Activated CD8-positive, alpha-beta memory T cell treated with anti-CD3 and anti-CD28 coated beads, Interleukin-2, amount 50 U/mL, for 1 hour (primary cell): ENCODE measurements around the gene SEMA3B.

Experiments
- DNase-seq: peaks from one replicate; pipeline ENCODE4 v3.0.0-alpha.2; 2020; ENCODE audit errors: extremely low read depth

The SEMA3B gene

GRCh38 chr3:50317300-50317699 lies 48.4 kb downstream of the SEMA3B start:
- no peak for DNase-seq

GRCh38 chr3:50318163-50318562 lies 49.2 kb downstream of the SEMA3B start:
- DNase-seq = no peak

- DNase-seq = no peak
Measured at GRCh38 chr3:50318615-50319014, 49.7 kb downstream of the SEMA3B start.

GRCh38 chr3:50319181-50319893 lies 50.4 kb downstream of the SEMA3B start:
- no peak for DNase-seq

GRCh38 chr3:50319894-50320625 lies 51.1 kb downstream of the SEMA3B start:
- no peak for DNase-seq

- no peak for DNase-seq
Measured at GRCh38 chr3:50320853-50321335, 51.9 kb downstream of the SEMA3B start.

- no peak for DNase-seq
Measured at GRCh38 chr3:50321336-50322114, 52.6 kb downstream of the SEMA3B start.

GRCh38 chr3:50322115-50322385 lies 53.1 kb downstream of the SEMA3B start:
- no peak for DNase-seq

GRCh38 chr3:50322386-50323091 lies 53.6 kb downstream of the SEMA3B start, which contains the start of gene HYAL2:
Gene HYAL2, minus strand, starts transcription at chr3:50322745. Its CDS starts 2,256 bp downstream, at chr3:50320489.
- DNase-seq = no peak

- no peak for DNase-seq
Measured at GRCh38 chr3:50323092-50323600, 54.2 kb downstream of the SEMA3B start.

GRCh38 chr3:50323614-50324199 lies 54.8 kb downstream of the SEMA3B start:
- DNase-seq = no peak

- no peak for DNase-seq
Measured at GRCh38 chr3:50324351-50325112, 55.6 kb downstream of the SEMA3B start.

- DNase-seq = no peak
Measured at GRCh38 chr3:50325113-50325480, 56.1 kb downstream of the SEMA3B start.

- DNase-seq = no peak
Measured at GRCh38 chr3:50325497-50326181, 56.7 kb downstream of the SEMA3B start.

- no peak for DNase-seq
Measured at GRCh38 chr3:50326182-50326541, 57.2 kb downstream of the SEMA3B start.

GRCh38 chr3:50327129-50327528 lies 58.2 kb downstream of the SEMA3B start:
- DNase-seq = no peak
